Parathyroid adenoma (tissue), 2 donors: Measurements from ENCODE around the gene KRT82.

ENCODE experiments used
- H2AFZ ChIP-seq: fragments of 300-600 bp; sonication (generic); one replicate; pipeline ENCODE4 v1.7.0; 2017; ENCODE audit warnings: antibody characterized with exemption, mild to moderate bottlenecking
- H3K27ac ChIP-seq: fragments of 300-600 bp; sonication (generic); one replicate; pipeline ENCODE4 v1.7.0; 2017
- H3K27me3 ChIP-seq: fragments of 300-600 bp; sonication (generic); one replicate; pipeline ENCODE4 v1.7.0; 2017; ENCODE audit warnings: low read length; ENCODE audit not compliant: control insufficient read depth, insufficient read depth
- H3K36me3 ChIP-seq: fragments of 300-600 bp; sonication (generic); one replicate; pipeline ENCODE4 v1.7.0; 2017; ENCODE audit warnings: low read length; ENCODE audit not compliant: control insufficient read depth, insufficient read depth
- H3K4me1 ChIP-seq: fragments of 300-600 bp; sonication (generic); one replicate; pipeline ENCODE4 v1.7.0; 2017; ENCODE audit warnings: control low read depth
- H3K4me2 ChIP-seq: fragments of 300-600 bp; sonication (generic); one replicate; pipeline ENCODE4 v1.7.0; 2017; ENCODE audit warnings: low read length
- H3K4me3 ChIP-seq: fragments of 300-600 bp; sonication (generic); one replicate; pipeline ENCODE4 v1.7.0; 2017; ENCODE audit warnings: low read depth, low read length
- H3K79me2 ChIP-seq: fragments of 300-600 bp; sonication (generic); one replicate; pipeline ENCODE4 v1.7.0; 2017; ENCODE audit warnings: control low read depth
- H3K9ac ChIP-seq: fragments of 300-600 bp; sonication (generic); one replicate; pipeline ENCODE4 v1.7.0; 2017; ENCODE audit warnings: mild to moderate bottlenecking
- H3K9me3 ChIP-seq: fragments of 300-600 bp; sonication (generic); one replicate; pipeline ENCODE4 v1.7.0; 2017; ENCODE audit warnings: low read length; ENCODE audit not compliant: control insufficient read depth
- TF ChIP-seq, protein P1 (sequence below): fragments of 300-600 bp; sonication (generic); IDR thresholded peaks from one replicate; pipeline ENCODE4 v1.7.0; 2017; ENCODE audit warnings: antibody characterized with exemption, mild to moderate bottlenecking
- donor health status: primary hyperparathyroidism.

KRT82 gene

DNA sequence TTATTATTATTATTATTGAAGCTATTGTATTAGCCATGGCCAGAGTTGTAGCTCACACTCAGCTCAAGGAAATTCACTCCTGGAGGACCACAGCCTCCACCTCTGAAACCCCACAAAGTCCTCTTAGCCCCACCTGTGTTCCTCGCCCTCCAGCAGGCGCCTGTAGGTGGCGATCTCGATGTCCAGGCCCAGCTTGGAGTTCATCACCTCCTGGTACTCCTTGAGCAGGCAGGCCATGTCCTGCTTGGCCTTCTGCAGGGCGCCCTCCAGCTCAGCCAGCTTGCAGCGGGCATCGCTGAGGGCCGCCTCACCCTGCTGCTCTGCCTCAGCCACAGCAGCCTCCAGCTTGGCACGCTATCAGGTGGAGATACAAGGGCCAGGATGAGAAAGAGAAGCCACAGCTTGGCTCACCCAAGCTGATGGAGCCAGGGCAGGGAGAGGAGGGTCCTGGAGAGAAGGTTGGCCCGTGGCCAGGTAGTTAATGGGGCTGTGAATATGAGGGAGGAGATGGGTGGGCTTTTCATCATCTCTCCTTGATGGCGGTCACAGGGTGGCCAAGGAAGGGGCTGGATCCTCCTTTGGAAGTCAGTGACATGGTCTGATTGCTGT, 43.9 kb downstream of the KRT82 start:
- TF ChIP-seq, protein P1, sequence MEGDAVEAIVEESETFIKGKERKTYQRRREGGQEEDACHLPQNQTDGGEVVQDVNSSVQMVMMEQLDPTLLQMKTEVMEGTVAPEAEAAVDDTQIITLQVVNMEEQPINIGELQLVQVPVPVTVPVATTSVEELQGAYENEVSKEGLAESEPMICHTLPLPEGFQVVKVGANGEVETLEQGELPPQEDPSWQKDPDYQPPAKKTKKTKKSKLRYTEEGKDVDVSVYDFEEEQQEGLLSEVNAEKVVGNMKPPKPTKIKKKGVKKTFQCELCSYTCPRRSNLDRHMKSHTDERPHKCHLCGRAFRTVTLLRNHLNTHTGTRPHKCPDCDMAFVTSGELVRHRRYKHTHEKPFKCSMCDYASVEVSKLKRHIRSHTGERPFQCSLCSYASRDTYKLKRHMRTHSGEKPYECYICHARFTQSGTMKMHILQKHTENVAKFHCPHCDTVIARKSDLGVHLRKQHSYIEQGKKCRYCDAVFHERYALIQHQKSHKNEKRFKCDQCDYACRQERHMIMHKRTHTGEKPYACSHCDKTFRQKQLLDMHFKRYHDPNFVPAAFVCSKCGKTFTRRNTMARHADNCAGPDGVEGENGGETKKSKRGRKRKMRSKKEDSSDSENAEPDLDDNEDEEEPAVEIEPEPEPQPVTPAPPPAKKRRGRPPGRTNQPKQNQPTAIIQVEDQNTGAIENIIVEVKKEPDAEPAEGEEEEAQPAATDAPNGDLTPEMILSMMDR = no peak
- no peak overlapping the region for H3K9ac ChIP-seq
- H3K79me2 ChIP-seq = no peaks in the 10 kb centered on the region
- H3K4me2 ChIP-seq = no peak overlapping the region
- no peaks in the 10 kb centered on the region for H3K9me3 ChIP-seq
- no peak overlapping the region for H3K4me3 ChIP-seq
- H3K27me3 ChIP-seq = no peaks in the 10 kb centered on the region
- no peaks in the 10 kb centered on the region for H3K36me3 ChIP-seq
- H2AFZ ChIP-seq = no peak overlapping the region
- no peaks in the 10 kb centered on the region for H3K4me1 ChIP-seq
- H3K27ac ChIP-seq = no peak overlapping the region

DNA sequence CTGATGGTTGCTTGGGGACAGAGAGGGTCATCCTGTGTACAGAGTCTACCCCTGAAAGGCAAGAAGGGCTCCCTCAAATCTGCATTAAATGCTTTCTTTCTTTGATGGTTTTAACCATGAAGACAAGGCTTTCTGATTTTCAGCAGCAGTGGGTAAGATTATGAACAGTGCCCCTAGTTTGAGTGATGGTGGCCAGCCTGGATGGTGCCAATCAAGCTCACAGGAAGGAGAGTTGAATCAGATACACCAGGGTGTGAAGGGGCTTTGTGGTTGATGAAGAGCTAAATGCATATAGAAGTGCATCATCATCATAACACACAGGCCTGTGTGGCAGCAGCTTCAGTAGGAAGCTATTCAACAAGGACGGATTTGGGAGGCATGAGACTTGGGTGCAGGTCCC, 44.6 kb downstream of the KRT82 start:
- Histone ChIP-seq H3K4me2 (no peak overlapping the region), H3K27me3 (no peaks in the 10 kb centered on the region), H3K9me3 (no peaks in the 10 kb centered on the region), H3K79me2 (no peaks in the 10 kb centered on the region), H3K36me3 (no peaks in the 10 kb centered on the region), H3K27ac (no peak overlapping the region), H3K4me3 (no peak overlapping the region), H2AFZ (no peak overlapping the region), H3K4me1 (no peaks in the 10 kb centered on the region), H3K9ac (no peak overlapping the region)
- TF ChIP-seq, protein P1 = no peak

DNA sequence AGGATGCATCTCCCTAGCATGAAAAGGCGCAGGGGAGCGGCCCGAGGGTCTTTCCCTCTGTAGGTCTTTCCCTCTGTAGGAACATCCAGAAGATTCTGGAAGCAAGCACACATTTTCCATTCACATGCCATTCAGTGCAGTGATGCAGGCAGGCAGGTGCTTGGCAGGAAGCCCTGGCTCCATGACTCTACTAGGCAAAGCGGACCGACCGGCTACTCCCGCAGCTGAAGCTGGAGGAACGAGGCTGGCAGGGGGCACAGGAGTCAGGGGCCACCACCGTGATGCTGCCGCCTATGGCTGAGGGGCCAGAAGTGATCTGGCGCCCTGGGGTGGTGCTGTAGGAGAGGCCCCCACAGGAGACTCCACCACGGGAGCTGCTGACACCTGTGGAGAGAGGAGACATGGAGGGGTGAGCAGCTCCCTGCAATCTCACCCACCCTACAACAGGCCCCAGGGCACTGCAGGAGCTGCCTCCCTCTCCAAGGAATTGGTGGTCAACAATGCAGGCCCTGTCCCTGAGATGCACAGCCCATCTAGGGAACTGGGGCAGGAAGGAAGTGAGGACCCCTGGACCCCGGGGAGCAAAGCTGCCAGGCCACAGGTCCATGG, 45.4 kb downstream of the KRT82 start:
- H3K27me3 ChIP-seq = no peaks in the 10 kb centered on the region
- no peak overlapping the region for H2AFZ ChIP-seq
- no peaks in the 10 kb centered on the region for H3K4me1 ChIP-seq
- no peak overlapping the region for H3K4me2 ChIP-seq
- no peaks in the 10 kb centered on the region for H3K9me3 ChIP-seq
- no peaks in the 10 kb centered on the region for H3K79me2 ChIP-seq
- H3K9ac ChIP-seq = no peak overlapping the region
- no peak overlapping the region for H3K4me3 ChIP-seq
- H3K27ac ChIP-seq = no peak overlapping the region
- no peaks in the 10 kb centered on the region for H3K36me3 ChIP-seq
- TF ChIP-seq, protein P1 = no peak

DNA sequence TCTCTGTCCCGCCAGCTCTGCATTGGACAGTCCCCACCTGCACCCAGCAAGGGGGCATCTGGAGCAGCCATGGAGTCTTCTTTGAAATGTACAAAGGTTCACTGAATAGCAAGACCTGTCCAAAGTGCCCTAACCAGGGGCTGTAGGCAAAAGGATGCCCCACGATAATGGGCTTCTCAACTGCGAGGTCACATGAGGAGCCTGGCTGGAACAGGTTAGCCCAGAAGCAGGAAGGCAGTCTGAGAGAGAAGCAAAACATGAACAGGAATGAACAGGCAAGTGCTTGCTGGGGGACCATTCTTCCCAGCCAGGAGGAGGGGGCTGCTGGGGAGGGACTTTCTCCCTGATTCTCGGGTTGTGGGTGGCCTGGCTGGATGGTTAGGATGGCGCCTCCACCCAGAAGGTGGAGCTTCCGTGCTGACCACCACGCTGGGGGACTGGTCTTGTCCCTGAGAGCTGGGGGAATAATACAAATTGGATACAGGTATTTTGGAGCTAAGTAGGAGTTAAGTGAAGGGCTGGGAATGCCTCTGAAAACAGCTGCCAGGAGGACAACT, 46.0 kb downstream of the KRT82 start:
- Histone ChIP-seq H3K9me3 (no peaks in the 10 kb centered on the region), H3K36me3 (no peaks in the 10 kb centered on the region), H3K4me2 (no peak overlapping the region), H3K4me3 (no peak overlapping the region), H3K79me2 (no peaks in the 10 kb centered on the region), H3K9ac (no peak overlapping the region), H3K27ac (no peak overlapping the region), H2AFZ (no peak overlapping the region), H3K27me3 (no peaks in the 10 kb centered on the region), H3K4me1 (no peaks in the 10 kb centered on the region)
- TF ChIP-seq, protein P1 = no peak
